HG02840 (cell line): ENCODE data around the gene C2orf76.
"Not testable (repeated sequence)": the region's sequence is repeated elsewhere in the genome, so short reads cannot be mapped to it uniquely, and the experiment has no call there.

Experiments
- ATAC-seq: cut with Tn5 transposase; IDR thresholded peaks from one replicate; pipeline ENCODE4 v1.9.1; 2021; ENCODE audit warnings: mild to moderate bottlenecking, moderate library complexity, moderate number of reproducible peaks; ENCODE audit not compliant: unreplicated experiment, low FRiP score

Gene C2orf76

DNA sequence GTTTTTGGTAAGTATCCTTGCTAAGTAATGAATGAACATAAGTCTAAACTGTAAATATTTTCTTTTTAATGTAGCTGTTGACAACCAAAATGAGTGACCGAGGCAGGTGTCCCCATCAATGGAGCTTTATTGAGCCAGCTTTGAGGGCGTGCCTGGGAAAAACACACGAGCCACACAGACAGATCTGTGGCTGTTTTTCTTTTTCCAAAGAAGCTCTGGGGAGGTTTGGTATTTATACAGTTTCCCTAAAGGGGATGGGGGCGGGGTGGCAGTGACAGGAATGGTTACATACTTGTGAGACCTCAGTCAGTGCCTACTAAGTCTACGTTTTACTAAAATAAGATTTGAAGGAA, 11.3 kb upstream of the C2orf76 start:
- no peak for ATAC-seq

- no peak for ATAC-seq
Observed at GRCh38 chr2:119377294-119377992, 10.8 kb upstream of the C2orf76 start.

GRCh38 chr2:119376810-119377209, 10.2 kb upstream of the C2orf76 start:
- ATAC-seq = no peak

- not testable (repeated sequence) for ATAC-seq
Observed at GRCh38 chr2:119376406-119376805, 9.8 kb upstream of the C2orf76 start.

GRCh38 chr2:119373907-119374745, 7.5 kb upstream of the C2orf76 start:
- not testable (repeated sequence) for ATAC-seq

GRCh38 chr2:119372778-119373568, 6.3 kb upstream of the C2orf76 start:
- no peak for ATAC-seq

DNA sequence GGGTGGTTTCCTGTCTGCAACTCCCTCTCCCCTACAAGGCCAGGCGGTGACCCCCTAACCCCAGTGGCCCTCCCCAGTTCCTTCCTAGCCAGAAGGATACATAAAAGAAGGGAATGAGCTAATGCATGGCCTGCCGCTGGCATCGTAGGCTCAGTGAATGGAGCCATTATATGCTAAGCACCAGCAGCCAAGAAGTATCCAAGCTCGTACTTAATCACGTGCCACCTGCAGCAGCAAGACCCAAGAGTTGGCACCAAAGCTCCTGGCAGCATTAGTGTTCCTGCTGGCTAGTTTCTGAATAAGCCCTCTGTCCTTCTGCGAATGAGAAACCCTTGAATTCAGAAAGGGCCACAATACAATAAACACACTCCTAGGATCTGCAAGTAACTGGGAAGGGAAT, 4.5 kb upstream of the C2orf76 start:
- no peak for ATAC-seq

- ATAC-seq = no peak
Observed at GRCh38 chr2:119369845-119370244, 3.2 kb upstream of the C2orf76 start.

DNA sequence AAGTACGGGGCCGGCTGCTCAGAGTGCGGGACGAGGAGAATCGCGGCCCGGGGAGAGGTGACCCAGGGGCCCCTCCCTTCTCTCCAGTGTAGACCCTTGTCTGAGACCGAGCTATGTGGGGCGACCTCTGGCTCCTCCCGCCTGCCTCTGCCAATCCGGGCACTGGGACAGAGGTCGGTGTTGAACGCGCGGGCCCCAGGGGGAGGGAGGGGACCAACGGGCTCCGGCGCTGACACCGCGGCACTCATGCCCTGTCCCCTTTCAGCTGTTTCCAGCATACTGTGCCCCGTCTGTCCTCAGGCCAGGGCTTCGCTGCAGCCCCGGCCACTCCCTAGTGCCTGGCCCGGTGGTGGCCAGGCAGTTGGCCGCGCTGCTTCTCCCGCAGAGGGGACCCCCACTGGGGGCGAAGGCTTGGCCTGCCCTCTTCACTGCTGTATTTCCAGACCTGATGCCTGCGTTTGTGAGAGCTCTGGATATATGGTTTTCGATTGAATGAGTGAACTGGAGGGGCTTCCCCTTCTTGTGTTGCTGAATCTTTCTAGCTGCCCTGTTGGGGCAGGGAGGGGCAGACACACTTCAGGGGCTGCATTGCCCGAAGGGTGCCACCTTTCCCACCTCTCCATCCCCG, 952 bp upstream of the C2orf76 start:
- peak; percentile 29 for ATAC-seq

DNA sequence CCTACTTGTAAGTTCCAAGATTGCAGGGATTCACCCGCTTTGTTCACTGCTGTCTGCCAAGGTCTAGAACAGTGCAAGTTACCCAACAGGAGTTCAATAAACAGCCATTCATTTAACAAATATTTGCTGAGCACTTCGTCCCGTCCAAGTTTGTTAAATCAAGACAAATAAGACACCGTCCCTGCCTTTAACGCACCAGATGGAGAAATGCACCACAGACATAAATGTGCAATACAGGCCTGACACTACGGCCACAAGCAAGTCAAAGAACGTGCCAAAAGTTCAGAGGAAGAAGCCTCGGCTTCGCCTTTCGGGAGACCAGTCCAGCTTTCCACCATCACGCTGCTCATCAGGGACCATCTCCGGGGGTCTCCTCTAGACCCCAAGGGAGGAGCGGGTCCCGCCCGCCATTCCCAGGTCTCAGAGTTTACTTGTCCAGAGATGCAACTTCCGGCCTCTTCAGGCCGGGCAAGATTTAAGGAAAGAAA, 429 bp downstream of the C2orf76 start:
- ATAC-seq = no peak

DNA sequence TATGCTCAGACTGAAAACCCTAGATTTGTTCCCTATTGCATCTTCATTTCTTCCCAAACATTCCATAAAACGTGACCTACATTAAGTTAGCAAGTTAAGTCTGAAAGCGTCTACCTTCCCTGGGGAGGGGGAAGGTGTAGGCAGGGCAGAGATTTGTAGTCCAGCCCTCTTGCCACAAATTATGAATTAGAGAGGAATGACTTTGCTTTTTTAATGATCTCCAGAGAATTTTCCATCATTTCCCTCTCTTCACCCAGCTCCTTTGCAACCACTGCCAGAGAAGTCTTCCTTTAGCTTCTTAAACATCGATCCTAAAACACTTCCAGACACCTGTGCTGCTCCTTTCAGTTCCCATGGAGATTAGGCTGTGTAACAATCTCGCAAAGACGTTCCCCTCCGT, 1.2 kb downstream of the C2orf76 start:
- ATAC-seq = no peak

- no peak for ATAC-seq
Observed at GRCh38 chr2:119364798-119365197, 1.8 kb downstream of the C2orf76 start.

GRCh38 chr2:119360423-119360966, 6.1 kb downstream of the C2orf76 start:
- ATAC-seq = no peak

DNA sequence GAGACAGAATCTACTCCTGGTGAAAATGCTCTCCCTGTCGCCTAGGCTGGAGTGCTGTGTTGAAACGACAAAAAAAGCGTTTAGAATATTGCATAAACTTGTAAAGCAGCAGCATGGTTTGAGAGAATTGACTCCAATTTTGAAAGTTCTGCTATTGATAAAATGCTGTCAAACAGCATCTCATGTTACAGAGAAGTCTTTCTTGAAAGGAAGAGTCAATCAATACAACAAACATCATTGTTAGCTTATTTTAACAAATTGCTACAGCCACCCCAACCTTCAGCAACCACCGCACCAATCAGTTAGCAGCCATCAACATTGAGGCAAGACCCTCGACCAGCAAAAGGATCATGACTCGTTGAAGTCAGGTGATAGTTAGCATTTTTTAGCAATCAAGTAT, 6.9 kb downstream of the C2orf76 start:
- no peak for ATAC-seq

DNA sequence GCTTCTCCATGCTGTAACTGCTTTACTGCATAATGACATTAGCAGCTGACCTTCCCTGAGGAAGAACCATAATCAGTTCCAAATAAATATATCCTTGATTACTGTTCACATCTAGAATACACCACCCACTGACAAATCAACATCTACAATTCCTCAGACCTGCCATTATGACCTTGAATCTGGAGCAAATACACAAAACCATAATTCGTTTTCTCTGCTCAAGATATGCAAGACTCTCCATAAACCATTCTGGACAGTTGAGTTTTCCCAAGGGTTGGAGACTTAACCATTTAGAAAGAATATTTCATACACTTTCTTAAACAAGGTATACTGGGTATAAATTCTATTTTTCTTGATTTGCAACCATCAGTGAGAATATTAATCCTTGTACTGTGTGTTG, 11.8 kb downstream of the C2orf76 start:
- ATAC-seq = no peak

DNA sequence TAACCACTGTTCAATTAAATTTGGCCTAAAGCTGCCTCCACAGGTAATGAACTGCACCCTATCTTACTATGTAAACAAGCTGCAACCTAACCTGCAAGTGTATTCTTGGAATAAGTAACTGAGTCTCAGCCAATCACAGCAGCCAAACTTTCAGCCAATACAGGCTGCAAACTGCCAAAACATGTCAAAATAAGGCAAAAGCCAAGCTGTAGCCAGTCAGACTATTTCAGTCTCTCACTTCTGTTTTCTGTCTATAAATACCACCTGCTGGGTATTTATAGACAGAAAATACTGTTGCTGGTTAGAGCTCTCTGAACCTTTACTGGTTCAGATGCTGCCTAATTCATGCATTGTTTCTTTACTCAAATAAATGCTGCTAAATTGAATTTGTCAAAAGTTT, 14.3 kb downstream of the C2orf76 start:
- peak; percentile 93 for ATAC-seq

GRCh38 chr2:119350311-119350998, 16.2 kb downstream of the C2orf76 start:
- ATAC-seq = no peak

DNA sequence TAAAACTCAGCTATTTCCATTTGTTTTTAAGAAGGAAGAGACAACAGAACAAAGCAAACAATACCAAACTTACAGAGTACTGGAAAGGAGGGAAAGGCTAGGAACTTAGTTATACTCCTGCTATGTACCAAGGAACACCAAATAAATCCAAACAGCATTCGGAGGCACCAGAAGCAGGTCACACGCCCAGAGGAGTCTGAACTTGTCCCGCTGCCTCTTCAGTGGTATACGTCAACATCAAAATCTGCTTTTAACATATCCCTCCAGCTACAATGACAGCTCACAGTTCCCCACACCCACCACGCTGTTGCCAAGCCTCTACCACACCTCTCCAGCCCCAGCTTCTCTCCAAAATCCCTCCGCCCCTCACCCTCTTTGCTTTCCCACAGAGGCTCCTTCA, 17.3 kb downstream of the C2orf76 start:
- ATAC-seq = no peak

- no peak for ATAC-seq
Observed at GRCh38 chr2:119341684-119342083, 24.9 kb downstream of the C2orf76 start.

DNA sequence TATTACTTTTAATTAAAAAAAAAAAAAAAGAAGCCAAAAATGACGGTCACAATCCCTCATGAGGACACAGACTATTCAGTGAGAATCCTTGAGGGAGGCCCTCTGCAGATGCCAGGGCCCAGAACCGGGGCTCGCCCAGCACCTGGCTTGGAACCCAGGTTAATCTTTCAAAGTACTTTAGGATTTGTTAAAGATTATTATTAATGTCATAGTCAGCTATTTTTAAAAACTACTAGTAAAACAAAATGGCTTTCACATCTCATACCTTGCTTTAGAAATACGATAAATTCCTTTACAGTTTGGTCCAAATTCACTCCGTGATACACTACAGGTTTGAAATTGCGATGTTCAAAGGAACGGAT, 27.1 kb downstream of the C2orf76 start:
- ATAC-seq = no peak
